ENCODE results near the gene PKD2L1. TPM values are rescaled to one million over a fixed set of nuclear protein-coding genes. Genes with fewer than 3 reads are reported as not detected.
A peak's percentile ranks its signal among the peaks of the same experiment; 100 is the strongest.

The PKD2L1 gene
- total and polyA plus RNA-seq, 5 donors: not detected

- no peaks in the 10 kb centered on the region for H3K9me3 ChIP-seq (ENCODE audit: control insufficient read depth, low read length)
- WGBS: 56% methylated on average over 3 of the region's 3 CpGs
- intact Hi-C loops (cut with DNase I): no loop called here
- no peaks in the 10 kb centered on the region for H3K27me3 ChIP-seq (ENCODE audit: control insufficient read depth, insufficient read depth)
- no peak overlapping the region for H3K27ac ChIP-seq (ENCODE audit: low read length)
- no peaks in the 10 kb centered on the region for H3K4me1 ChIP-seq (ENCODE audit: control insufficient read depth, insufficient read depth, low read length)
- no peak for ATAC-seq
- DNase-seq: no peak
- no peak overlapping the region for H3K4me3 ChIP-seq (ENCODE audit: low read length)
These were observed 2.4 kb downstream of the PKD2L1 start for GRCh38 chr10:100327718-100328009.

DNA sequence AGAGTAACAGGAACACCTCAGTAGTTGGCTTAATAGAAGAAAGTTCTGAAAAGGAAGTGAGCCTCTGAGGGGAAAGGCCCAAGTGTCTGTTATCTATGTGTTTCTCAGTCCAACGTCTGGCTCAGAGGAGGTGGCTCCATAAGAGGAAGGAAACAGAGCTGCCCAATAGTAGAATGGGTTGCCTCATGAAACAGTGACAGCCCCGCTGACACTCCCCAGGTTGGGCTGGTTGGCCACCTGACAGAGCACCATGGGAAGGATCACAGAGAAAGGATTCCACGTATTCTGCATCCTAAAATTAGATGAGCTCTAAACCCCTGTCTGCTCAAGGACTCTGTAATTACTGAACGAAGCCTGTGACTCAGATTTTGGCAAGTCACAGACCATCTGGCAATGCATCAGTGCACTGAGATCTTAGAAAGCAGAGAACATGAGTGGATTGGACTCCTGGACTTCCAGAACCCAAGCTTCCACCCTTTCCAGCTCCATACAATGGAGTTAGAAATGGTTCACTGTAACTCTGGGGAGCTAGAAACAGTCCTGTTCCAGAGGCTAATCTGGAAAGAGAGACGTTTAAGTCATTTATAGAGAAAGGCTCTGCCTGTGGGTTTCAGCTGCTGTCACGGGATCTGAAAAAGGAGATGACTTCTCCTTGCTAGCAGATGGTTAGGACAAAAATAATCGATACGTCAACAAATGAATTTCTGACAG is 2.9 kb downstream of the PKD2L1 start:
- H3K27me3 ChIP-seq (ENCODE audit: control insufficient read depth, insufficient read depth): no peaks in the 10 kb centered on the region
- H3K27ac ChIP-seq (ENCODE audit: low read length): no peak overlapping the region
- intact Hi-C loops (cut with DNase I): no loop called here
- WGBS: 28% methylated on average over 8 of the region's 8 CpGs
- no peaks in the 10 kb centered on the region for H3K4me1 ChIP-seq (ENCODE audit: control insufficient read depth, insufficient read depth, low read length)
- H3K9me3 ChIP-seq (ENCODE audit: control insufficient read depth, low read length): no peaks in the 10 kb centered on the region
- peak; percentile 71 to 72 for ATAC-seq
- H3K4me3 ChIP-seq (ENCODE audit: low read length): no peak overlapping the region
- no peak for DNase-seq

DNA sequence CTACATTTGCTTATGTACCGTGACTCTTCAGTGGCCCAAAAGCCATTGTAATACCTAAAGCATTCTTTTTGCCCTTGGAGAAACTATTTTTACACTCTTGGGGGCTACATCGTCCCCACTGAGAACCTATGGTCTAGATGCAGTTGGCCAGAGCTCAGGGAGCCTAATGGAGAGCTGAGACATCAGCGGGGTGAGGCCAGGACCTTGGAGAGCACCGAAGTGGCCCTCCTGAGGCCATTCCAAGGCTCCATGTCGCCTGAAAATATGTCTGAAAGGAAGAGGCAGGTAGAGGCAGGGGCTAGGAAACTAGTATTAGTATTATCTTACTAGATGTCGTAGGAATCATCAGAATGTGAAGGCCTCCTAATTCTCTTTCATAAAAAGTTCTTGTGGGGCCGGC is 4.9 kb downstream of the PKD2L1 start:
- 48% methylated on average over 7 of the region's 7 CpGs for WGBS
- intact Hi-C loops (cut with DNase I): no loop called here
- ATAC-seq (no peak), DNase-seq (no peak)
- no peaks in the 10 kb centered on the region for H3K9me3 ChIP-seq (ENCODE audit: control insufficient read depth, low read length)
- no peaks in the 10 kb centered on the region for H3K27me3 ChIP-seq (ENCODE audit: control insufficient read depth, insufficient read depth)
- H3K27ac ChIP-seq (ENCODE audit: low read length): no peak overlapping the region
- no peak overlapping the region for H3K4me3 ChIP-seq (ENCODE audit: low read length)
- H3K4me1 ChIP-seq (ENCODE audit: control insufficient read depth, insufficient read depth, low read length): no peaks in the 10 kb centered on the region

DNA sequence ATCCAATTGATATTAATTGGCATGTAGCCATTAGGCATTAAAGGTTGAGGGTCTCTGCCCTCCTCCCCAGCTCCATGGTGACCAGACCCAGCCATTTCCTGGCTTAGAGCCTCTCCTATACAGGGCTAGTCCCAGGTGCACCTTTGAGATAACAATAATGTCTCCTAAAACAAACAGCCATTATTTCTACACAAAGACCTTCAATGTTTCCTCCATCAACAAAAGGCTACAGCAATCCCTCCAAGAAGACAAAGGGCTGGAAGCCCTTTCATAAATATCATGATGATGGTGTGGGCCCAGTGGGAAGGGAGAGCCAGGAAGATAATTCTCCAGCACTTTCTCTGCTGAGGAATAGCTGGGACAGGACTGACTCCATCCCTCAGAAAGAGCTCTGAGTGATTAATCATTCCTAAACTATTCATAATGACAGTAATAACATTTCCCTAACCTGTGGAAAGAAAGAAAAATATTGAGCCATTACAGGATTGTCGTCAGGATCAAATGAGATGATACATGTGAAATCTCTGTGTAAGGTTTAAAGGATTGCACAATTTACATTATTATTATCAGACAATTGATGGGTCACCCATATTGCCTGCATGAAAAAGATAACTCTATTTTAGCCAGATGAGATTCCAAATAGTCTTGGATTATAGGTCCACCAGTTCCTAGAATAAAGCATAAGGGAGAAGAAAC is 10.2 kb downstream of the PKD2L1 start:
- intact Hi-C loops (cut with DNase I): no loop called here
- H3K4me1 ChIP-seq (ENCODE audit: control insufficient read depth, insufficient read depth, low read length): no peaks in the 10 kb centered on the region
- DNase-seq (no peak), ATAC-seq (no peak)
- WGBS: 69% methylated on average over 1 of the region's 1 CpG
- H3K27ac ChIP-seq (ENCODE audit: low read length): no peak overlapping the region
- H3K27me3 ChIP-seq (ENCODE audit: control insufficient read depth, insufficient read depth): peaks cover 2% of the 10 kb centered on the region
- no peak overlapping the region for H3K4me3 ChIP-seq (ENCODE audit: low read length)
- no peaks in the 10 kb centered on the region for H3K9me3 ChIP-seq (ENCODE audit: control insufficient read depth, low read length)

DNA sequence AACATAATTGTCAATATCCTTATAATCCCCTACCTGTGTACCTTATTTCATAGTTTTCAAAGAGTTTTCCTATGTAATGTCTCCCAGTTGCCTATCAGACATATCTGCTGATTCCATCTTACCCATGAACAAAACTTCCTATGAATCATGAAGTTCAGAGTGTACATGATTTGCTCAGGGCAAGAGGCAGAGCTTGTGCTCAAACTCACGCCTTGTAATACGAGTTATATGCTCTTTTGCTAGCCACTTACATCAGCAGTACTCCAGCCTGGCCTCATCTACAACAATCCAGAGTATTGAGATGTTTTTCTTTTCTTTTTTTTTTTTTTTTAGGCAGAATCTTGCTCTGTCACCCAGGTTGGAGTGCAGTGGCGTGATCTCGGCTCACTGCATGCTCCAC is 11.8 kb downstream of the PKD2L1 start:
- ATAC-seq (no peak), DNase-seq (no peak)
- 76% methylated on average over 4 of the region's 4 CpGs for WGBS
- H3K27ac ChIP-seq (ENCODE audit: low read length): no peak overlapping the region
- H3K4me1 ChIP-seq (ENCODE audit: control insufficient read depth, insufficient read depth, low read length): no peaks in the 10 kb centered on the region
- intact Hi-C loops (cut with DNase I): no loop called here
- peaks cover 2% of the 10 kb centered on the region for H3K27me3 ChIP-seq (ENCODE audit: control insufficient read depth, insufficient read depth)
- H3K9me3 ChIP-seq (ENCODE audit: control insufficient read depth, low read length): no peaks in the 10 kb centered on the region
- no peak overlapping the region for H3K4me3 ChIP-seq (ENCODE audit: low read length)

GRCh38 chr10:100315615-100316014 is 14.4 kb downstream of the PKD2L1 start:
- intact Hi-C loops (cut with DNase I): no loop called here
- DNase-seq: peak in 1 of 3 donors; percentile 35
- Histone ChIP-seq H3K4me1 (ENCODE audit: control insufficient read depth, insufficient read depth, low read length) (no peaks in the 10 kb centered on the region), H3K27me3 (ENCODE audit: control insufficient read depth, insufficient read depth) (peaks cover 2% of the 10 kb centered on the region), H3K9me3 (ENCODE audit: control insufficient read depth, low read length) (no peaks in the 10 kb centered on the region), H3K4me3 (ENCODE audit: low read length) (no peak overlapping the region), H3K27ac (ENCODE audit: low read length) (no peak overlapping the region)
- 63% methylated on average over 4 of the region's 4 CpGs for WGBS
- ATAC-seq: peak in 1 of 2 donors; percentile 45

- Histone ChIP-seq H3K27me3 (ENCODE audit: control insufficient read depth, insufficient read depth) (peaks cover 2% of the 10 kb centered on the region), H3K4me1 (ENCODE audit: control insufficient read depth, insufficient read depth, low read length) (no peaks in the 10 kb centered on the region), H3K27ac (ENCODE audit: low read length) (no peak overlapping the region), H3K4me3 (ENCODE audit: low read length) (no peak overlapping the region), H3K9me3 (ENCODE audit: control insufficient read depth, low read length) (no peaks in the 10 kb centered on the region)
- 60% methylated on average over 4 of the region's 4 CpGs for WGBS
- ATAC-seq (no peak), DNase-seq (no peak)
- intact Hi-C loops (cut with DNase I): no loop called here
These were observed 18.7 kb downstream of the PKD2L1 start for GRCh38 chr10:100311298-100311697.

DNA sequence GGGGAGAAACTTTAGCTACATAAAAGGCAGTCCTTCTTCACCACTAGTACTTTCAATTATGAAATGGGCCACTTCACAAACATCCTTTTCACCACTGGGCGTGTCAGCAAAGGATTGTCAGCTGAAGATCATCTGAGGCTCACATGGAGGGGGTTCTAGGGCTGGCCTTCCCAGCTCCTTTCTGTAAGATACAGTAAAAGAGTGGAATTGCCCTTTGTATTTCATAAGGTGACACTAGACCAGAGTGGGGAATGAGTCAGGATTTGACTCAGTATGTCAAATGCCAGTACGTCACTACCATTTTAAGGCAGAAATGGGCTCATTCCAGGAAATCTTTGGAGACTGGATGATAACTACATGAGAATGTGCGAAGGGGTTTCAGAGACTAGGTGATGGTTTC is 22.3 kb downstream of the PKD2L1 start:
- no peak for ATAC-seq
- intact Hi-C loops (cut with DNase I): no loop called here
- H3K4me3 ChIP-seq (ENCODE audit: low read length): no peak overlapping the region
- H3K4me1 ChIP-seq (ENCODE audit: control insufficient read depth, insufficient read depth, low read length): no peaks in the 10 kb centered on the region
- H3K9me3 ChIP-seq (ENCODE audit: control insufficient read depth, low read length): no peaks in the 10 kb centered on the region
- no peak for DNase-seq
- H3K27ac ChIP-seq (ENCODE audit: low read length): no peak overlapping the region
- 83% methylated on average over 3 of the region's 3 CpGs for WGBS
- H3K27me3 ChIP-seq (ENCODE audit: control insufficient read depth, insufficient read depth): peaks cover 2% of the 10 kb centered on the region

DNA sequence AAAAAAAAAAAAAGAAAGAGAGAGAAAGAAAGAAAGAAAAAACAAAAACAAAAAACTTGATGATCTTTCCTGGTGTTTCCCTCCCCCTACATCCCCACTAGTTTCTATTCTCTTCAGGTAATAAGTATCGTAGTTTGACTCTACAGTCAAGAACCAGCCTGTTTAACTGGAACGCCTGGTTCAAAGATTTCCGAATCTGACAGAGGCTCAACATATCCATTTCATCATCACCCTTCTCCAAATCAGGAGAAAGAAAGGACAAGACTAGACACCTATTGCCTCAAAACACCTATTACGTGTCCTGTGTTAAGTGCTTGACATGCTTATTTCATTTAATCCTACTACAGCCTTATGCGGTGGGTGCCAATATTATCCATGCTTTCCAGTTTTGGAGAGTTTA is 23.2 kb downstream of the PKD2L1 start:
- intact Hi-C loops (cut with DNase I): no loop called here
- 91% methylated on average over 5 of the region's 5 CpGs for WGBS
- ATAC-seq: no peak

DNA sequence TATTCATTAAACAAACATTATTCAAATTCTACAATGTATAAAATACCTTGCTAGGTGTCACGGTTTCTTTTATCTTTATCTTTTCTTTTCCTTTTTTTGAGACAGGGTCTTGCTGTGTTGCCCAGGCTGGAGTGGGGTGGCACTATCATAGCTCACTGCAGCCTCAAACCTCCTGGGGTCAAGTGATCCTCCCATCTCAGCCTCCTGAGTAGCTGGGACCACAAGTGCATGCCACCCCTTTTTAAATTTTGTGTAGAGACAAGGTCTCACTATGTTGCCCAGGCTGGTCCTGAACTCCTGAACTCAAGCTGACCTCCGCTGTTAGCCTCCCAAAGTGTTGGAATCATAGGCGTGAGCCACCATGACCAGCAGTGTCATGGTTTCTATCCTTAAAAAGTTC is 25.6 kb downstream of the PKD2L1 start:
- H3K27ac ChIP-seq (ENCODE audit: low read length): no peak overlapping the region
- H3K4me1 ChIP-seq (ENCODE audit: control insufficient read depth, insufficient read depth, low read length): no peaks in the 10 kb centered on the region
- DNase-seq (no peak), ATAC-seq (no peak)
- H3K27me3 ChIP-seq (ENCODE audit: control insufficient read depth, insufficient read depth): peaks cover 2% of the 10 kb centered on the region
- 82% methylated on average over 3 of the region's 3 CpGs for WGBS
- intact Hi-C loops (cut with DNase I): no loop called here
- no peaks in the 10 kb centered on the region for H3K9me3 ChIP-seq (ENCODE audit: control insufficient read depth, low read length)
- no peak overlapping the region for H3K4me3 ChIP-seq (ENCODE audit: low read length)

More for the DNA sequence above, 23.2 kb downstream of the PKD2L1 start:
- Histone ChIP-seq H3K27me3 (ENCODE audit: control insufficient read depth, insufficient read depth) (peaks cover 2% of the 10 kb centered on the region), H3K9me3 (ENCODE audit: control insufficient read depth, low read length) (no peaks in the 10 kb centered on the region), H3K4me3 (ENCODE audit: low read length) (no peak overlapping the region), H3K27ac (ENCODE audit: low read length) (no peak overlapping the region), H3K4me1 (ENCODE audit: control insufficient read depth, insufficient read depth, low read length) (no peaks in the 10 kb centered on the region)
- DNase-seq: no peak

DNA sequence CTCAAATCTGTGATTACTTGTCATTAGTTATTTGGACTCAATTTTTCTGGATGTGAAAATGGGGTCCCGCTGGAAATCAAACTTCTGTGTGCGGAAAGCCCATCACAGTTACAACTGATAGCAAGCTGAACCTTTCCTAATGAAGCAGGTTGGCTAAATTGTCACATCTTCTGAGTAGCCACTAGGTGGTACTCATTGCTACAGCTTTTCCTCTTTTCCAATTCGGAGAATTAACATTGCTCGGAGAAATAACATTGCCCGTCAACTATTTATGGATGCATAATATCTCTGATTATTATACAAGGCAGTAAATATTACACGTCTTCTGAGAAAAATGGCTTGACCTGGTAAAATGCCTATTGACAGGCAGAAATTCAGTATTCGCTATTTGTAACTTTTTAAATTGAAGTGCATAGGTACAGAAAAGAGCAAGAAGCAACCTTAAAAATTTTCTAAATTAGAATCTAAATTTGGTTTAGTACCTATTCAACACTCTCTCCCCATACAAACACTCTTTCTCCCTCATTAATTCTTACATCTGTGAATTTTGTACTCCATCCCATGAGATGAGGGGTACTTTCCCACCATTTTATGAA is 26.2 kb downstream of the PKD2L1 start:
- no peak for DNase-seq
- WGBS: 21% methylated on average over 7 of the region's 7 CpGs
- ATAC-seq: no peak
- no peak overlapping the region for H3K4me3 ChIP-seq (ENCODE audit: low read length)
- no peaks in the 10 kb centered on the region for H3K4me1 ChIP-seq (ENCODE audit: control insufficient read depth, insufficient read depth, low read length)
- intact Hi-C loops (cut with DNase I): no loop called here
- no peaks in the 10 kb centered on the region for H3K9me3 ChIP-seq (ENCODE audit: control insufficient read depth, low read length)
- H3K27me3 ChIP-seq (ENCODE audit: control insufficient read depth, insufficient read depth): peaks cover 2% of the 10 kb centered on the region
- H3K27ac ChIP-seq (ENCODE audit: low read length): no peak overlapping the region

Data from right cardiac atrium (tissue), 5 donors.